Esophagus (tissue), 2 donors: Measurements from ENCODE around the gene FOXP1. TPM values are rescaled to one million over a fixed set of nuclear protein-coding genes. Genes with fewer than 3 reads are reported as not detected.

Experiments used
- H3K27ac ChIP-seq, 2 donors: one replicate each; pipeline ENCODE4 v1.5.1; 2013; ENCODE audit warnings: low read depth in 2 of 2, mild to moderate bottlenecking in 2 of 2, inconsistent platforms in 1 of 2, low read length in 1 of 2, moderate library complexity in 1 of 2
- H3K27me3 ChIP-seq, 2 donors: one replicate each; pipeline ENCODE4 v1.6.1; 2013; ENCODE audit warnings: low read length in 2 of 2, control low read depth in 1 of 2, mild to moderate bottlenecking in 1 of 2; ENCODE audit not compliant: insufficient read depth in 2 of 2, control insufficient read depth in 1 of 2
- H3K36me3 ChIP-seq, 2 donors: one replicate each; pipeline ENCODE4 v1.6.1; 2013; ENCODE audit warnings: low read length in 1 of 2; ENCODE audit not compliant: control insufficient read depth in 2 of 2, insufficient read depth in 2 of 2
- H3K4me1 ChIP-seq, 2 donors: one replicate each; pipeline ENCODE4 v1.6.1; 2013; ENCODE audit warnings: low read length in 1 of 2; ENCODE audit not compliant: control insufficient read depth in 2 of 2, insufficient read depth in 2 of 2
- H3K4me3 ChIP-seq, 2 donors: one replicate each; pipeline ENCODE4 v1.5.1; 2013; ENCODE audit warnings: low read length in 2 of 2, mild to moderate bottlenecking in 2 of 2, low read depth in 1 of 2, moderate library complexity in 1 of 2
- H3K9me3 ChIP-seq, 2 donors: one replicate each; pipeline ENCODE4 v1.6.1; 2013; ENCODE audit warnings: mild to moderate bottlenecking in 2 of 2, low read depth in 1 of 2, low read length in 1 of 2, moderate library complexity in 1 of 2; ENCODE audit not compliant: control insufficient read depth in 2 of 2, insufficient read depth in 1 of 2
- WGBS, 2 donors: extraction: QIAGEN DNeasy Blood & Tissue Kit; methylation state at CpG; one replicate each; pipeline ENCODE4 v1.1.7; 2013; 5-methylcytosine and 5-hydroxymethylcytosine counted together
- polyA plus RNA-seq, 2 donors: library from polyadenylated mRNA; stranded (reverse); fragments of 200-250 nt; gene quantifications; one replicate each; pipeline ENCODE4 v1.2.3, GENCODE V29; 2013
- donor health status: healthy with polysubstance abuse.
- donor health status: Bipolar disorder and iron deficiency.

The FOXP1 gene
- polyA plus RNA-seq, 2 donors = 10.7 to 20.4 TPM

DNA sequence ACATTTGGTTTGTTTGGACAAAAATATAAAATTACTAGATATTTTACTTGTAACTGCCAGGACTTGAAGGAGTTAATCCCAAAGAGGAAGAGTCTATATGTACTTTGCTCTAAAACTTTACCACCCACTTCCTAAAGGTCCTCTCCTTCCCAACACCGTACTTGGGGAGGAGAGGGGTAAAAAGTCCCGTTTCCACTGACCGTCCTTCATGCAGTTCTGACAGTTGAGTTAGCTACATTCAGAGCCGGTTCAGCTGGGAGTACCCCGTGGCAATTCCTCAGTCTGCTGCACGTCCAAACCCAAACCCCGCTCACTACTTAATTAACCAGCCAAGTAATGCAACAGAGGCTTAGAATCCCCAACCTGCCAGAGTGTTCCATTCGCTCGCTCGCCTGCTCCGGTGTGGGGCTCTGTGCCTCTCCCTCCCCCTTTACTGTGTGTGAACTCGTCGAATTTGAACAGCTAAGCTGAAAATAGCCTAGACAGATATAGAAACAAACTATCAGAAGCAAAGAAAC lies 519.7 kb downstream of the FOXP1 start:
- 0% methylated on average over 13 of the region's 13 CpGs for WGBS, 2 donors
- Histone ChIP-seq H3K4me1 (peaks cover 0 to 2% of the 10 kb centered on the region in 2 donors), H3K9me3 (no peaks in the 10 kb centered on the region)

DNA sequence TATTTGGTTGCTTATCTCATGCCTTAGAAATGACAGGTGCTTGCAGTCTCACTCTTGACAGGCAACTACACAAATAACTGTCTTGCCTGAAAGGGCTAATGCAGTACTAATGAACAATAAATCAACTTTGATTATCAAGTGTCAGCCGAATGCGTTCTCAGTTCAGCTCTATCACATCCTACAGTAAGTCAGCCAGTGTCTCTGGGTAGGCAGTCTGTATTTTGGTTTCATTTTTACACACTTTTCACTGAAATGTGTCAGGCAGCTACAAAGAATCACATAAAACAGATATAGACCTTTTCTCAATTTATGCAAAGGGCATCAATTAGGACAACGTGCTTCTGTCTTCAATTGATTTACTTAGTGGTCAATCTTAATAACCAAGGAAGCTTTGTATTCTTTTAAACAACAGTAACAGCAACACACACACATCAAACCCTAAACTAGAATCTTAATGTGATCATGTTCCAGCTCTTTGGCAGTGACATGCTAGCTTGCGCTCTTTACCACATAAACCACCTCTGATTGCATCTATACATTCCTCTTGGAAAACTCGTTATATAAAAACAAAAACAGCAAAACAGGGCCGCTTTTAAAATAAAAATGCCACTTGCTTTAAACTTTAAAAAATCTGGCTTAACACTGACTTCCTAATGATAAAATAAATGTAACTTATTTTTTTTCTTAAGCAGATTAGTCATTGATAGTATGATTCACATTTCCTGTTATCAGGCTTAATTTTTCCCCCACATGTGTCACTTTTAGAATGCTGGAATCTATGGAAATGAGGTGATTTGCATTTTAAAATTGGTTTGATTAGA lies 520.4 kb downstream of the FOXP1 start:
- H3K36me3 ChIP-seq = no peaks in the 10 kb centered on the region
- WGBS, 2 donors = 2 to 5% methylated on average over 6 of the region's 6 CpGs
- peak overlapping the region in 1 of 2 donors; percentile 84 for H3K4me3 ChIP-seq
- H3K27me3 ChIP-seq = no peaks in the 10 kb centered on the region
- H3K27ac ChIP-seq = peak overlapping the region; percentile 52 to 99
- H3K4me1 ChIP-seq = no peaks in the 10 kb centered on the region
- H3K9me3 ChIP-seq = no peaks in the 10 kb centered on the region

More for the DNA sequence above, 519.7 kb downstream of the FOXP1 start:
- H3K4me3 ChIP-seq = peak overlapping the region; percentile 69 to 84
- peak overlapping the region; percentile 98 to 99 for H3K27ac ChIP-seq
- no peaks in the 10 kb centered on the region for H3K27me3 ChIP-seq
- no peaks in the 10 kb centered on the region for H3K36me3 ChIP-seq

DNA sequence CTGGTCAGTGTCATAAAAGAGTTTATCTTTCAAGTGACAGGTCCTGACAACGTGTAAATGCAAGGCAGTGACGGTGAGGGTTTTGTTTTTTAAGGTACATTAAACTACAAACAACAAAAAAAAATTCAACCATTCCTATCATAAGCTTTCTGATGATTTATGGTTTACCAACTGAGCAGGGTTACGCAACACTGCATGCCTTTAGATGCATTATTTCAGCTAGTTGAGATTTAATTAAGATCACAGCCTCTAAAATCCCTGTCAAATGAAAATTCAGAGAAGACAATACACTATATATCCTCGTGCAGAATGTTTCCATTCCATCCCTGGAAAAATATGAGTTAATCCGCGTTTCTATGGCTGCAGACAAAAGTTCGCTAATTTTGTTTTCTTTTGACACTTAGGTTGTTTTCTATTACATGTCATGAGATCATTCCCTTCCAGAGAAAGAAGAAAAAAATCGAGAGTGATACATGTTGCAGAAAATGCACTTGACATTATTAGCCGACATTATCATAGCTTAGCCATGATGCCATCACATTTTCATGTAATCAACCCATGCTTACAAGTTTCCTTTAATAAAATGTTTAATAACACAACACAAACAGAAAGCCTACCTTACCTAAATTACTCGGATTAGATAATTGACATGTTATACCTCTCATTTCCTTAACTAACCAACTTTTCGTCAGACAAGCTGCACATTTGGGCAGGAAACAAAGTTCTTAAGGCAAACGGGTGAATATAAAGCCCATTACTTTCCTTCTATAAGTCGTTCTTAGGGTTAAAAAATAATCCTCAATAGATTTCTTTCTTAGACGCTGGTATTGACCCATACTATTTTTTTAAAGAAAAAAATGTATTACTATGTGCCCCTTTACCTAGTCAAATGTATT lies 521.2 kb downstream of the FOXP1 start:
- Histone ChIP-seq H3K4me3 (peak overlapping the region in 1 of 2 donors; percentile 84), H3K9me3 (no peaks in the 10 kb centered on the region), H3K4me1 (no peaks in the 10 kb centered on the region), H3K27me3 (no peaks in the 10 kb centered on the region), H3K36me3 (no peaks in the 10 kb centered on the region), H3K27ac (peak overlapping the region in 1 of 2 donors; percentile 81)
- WGBS, 2 donors = 13 to 18% methylated on average over 14 of the region's 14 CpGs

DNA sequence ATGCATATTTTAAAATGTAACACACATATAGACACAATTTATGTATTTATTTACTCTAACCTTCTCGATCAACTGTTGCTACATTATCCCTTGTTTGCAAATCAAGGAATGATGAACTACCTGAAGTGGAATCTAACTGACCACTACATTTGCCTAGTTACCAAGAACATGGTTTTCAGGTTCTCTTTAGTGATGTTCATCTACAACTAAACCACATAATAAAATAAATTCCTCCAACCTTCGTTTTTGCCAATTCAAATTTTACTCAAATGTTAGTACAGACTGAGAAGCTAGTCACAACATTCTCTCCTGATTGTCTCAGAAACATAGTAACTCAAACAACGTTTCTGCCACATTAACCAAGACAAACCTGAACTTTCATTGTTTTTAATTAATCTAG lies 521.9 kb downstream of the FOXP1 start:
- Histone ChIP-seq H3K9me3 (no peaks in the 10 kb centered on the region), H3K4me1 (peaks cover 0 to 2% of the 10 kb centered on the region in 2 donors), H3K27me3 (no peaks in the 10 kb centered on the region), H3K4me3 (peak overlapping the region in 1 of 2 donors; percentile 84), H3K27ac (peak overlapping the region in 1 of 2 donors; percentile 81), H3K36me3 (no peaks in the 10 kb centered on the region)
- 27 to 29% methylated on average over 3 of the region's 3 CpGs for WGBS, 2 donors

DNA sequence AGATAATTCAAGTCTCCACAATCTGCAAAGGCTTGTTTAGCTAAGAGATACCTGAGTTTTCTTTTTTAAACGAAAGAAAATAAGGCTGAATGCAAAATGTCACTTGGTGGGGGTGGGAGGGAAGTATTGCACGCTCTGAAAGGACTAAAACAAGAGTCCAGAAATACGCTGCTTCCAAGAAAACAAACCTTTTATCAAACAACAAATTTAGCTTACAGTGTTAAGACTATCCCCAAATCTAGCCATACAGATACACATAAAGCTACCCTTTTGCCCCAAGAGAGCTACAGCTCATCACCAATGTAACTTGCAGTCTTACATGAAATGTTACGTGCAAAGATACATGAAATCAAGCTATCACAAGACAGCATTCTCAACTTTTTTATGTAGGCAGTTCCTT lies 522.5 kb downstream of the FOXP1 start:
- Histone ChIP-seq H3K9me3 (no peaks in the 10 kb centered on the region), H3K4me3 (peak overlapping the region in 1 of 2 donors; percentile 19), H3K4me1 (peaks cover 0 to 2% of the 10 kb centered on the region in 2 donors), H3K27me3 (no peaks in the 10 kb centered on the region), H3K27ac (peak overlapping the region in 1 of 2 donors; percentile 29), H3K36me3 (no peaks in the 10 kb centered on the region)
- 35 to 46% methylated on average over 4 of the region's 4 CpGs for WGBS, 2 donors

DNA sequence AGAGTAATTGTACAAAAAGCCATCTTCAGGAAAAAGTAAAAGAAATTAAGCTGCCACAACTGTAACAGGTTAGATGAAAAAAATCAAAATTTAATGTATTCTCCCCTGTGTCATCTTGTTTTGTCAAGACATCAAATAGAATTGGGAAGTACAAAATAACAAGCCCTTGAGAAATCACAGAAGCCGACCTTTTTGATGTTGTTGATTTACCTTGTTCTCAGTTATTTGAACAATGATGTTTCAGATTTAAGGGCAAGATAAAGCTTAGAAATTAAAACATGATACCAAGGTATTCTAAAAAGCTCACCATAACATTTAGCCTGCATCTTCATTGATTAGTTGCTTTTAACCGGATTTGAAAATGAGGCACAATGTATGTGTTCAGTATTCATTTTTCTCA lies 523.0 kb downstream of the FOXP1 start:
- Histone ChIP-seq H3K36me3 (no peaks in the 10 kb centered on the region), H3K27ac (peak overlapping the region in 1 of 2 donors; percentile 29), H3K4me1 (peaks cover 0 to 2% of the 10 kb centered on the region in 2 donors), H3K27me3 (no peaks in the 10 kb centered on the region), H3K4me3 (no peak overlapping the region), H3K9me3 (no peaks in the 10 kb centered on the region)
- 35 to 46% methylated on average over 2 of the region's 2 CpGs for WGBS, 2 donors

DNA sequence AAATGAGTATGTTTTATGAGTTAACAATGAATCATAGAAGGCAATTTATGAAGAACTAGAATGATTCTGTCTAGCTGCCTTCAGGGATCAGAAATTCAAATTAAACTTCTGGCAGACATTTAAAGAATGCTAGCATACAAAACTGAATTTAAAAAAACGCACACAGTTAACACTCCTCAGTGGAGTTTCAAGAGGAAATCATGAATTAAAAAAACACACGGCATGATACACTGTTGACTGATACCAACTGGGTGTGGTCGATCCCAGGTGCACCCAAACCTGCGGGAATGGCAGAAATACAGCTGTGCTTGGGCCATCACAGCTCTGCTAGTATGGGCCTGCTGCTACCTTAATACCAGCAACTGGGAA lies 526.0 kb downstream of the FOXP1 start:
- peaks cover 5 to 7% of the 10 kb centered on the region in 2 donors for H3K4me1 ChIP-seq
- H3K27ac ChIP-seq = peak overlapping the region; percentile 80 to 83
- H3K4me3 ChIP-seq = no peak overlapping the region
- WGBS, 2 donors = 20 to 31% methylated on average over 4 of the region's 4 CpGs
- peaks cover 2 to 5% of the 10 kb centered on the region in 2 donors for H3K36me3 ChIP-seq
- no peaks in the 10 kb centered on the region for H3K9me3 ChIP-seq
- H3K27me3 ChIP-seq = no peaks in the 10 kb centered on the region

DNA sequence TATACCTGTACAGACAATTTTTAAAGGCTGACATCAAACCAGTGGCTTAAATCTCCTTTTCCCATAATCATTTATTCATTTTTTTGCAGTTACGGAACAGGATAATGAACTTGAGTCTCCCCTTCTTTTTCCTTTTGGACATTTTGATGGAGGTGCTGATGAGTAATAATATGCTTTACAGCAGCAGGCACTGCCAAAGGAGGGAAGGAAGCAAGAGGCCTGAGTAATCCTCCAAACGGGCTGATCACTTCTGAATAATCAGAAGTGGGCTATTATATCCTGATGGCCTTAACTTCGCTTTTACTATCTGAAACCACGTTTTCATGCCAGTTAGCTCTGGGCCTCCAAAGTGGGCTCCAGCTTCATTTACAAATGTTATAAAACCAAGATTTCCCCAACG lies 527.2 kb downstream of the FOXP1 start:
- Histone ChIP-seq H3K4me1 (peaks cover 5 to 8% of the 10 kb centered on the region in 2 donors), H3K27me3 (no peaks in the 10 kb centered on the region), H3K4me3 (no peak overlapping the region)

DNA sequence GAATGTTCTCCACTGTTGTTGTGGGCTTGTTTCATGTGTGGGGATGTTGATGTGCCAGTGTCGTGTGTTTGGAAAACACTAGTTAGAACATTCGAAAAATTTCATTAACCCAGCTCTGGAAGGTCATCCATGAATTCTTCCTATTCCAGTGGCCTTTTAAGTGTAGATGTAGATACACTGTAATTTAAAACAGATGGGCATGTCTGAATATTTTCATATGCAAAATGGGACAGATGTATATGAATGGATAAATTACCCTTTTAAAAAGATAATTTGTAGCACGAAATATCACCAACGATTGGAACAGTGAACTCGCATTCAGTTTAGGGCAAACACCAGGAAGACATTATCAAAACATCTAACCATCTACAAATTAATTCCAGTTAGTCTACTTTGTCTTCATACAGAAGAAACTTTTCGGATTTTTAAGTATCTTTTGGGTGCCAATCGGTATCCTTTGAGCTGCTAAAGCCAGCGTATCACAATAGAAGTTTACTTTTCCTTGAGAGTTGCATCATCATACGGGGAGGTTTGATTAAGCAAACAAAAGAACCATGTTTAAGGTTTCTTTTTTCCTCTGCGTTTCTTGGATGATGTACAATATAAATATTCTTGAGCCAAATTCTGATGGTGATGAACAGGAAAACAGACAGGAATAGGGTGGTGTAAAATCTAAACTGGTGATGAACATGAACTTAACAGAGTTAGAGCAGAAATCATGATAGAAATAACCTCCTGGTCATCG lies 528.1 kb downstream of the FOXP1 start:
- WGBS, 2 donors = 37 to 47% methylated on average over 11 of the region's 11 CpGs
- H3K4me3 ChIP-seq = no peak overlapping the region
- H3K4me1 ChIP-seq = peaks cover 5 to 10% of the 10 kb centered on the region in 2 donors

More for the DNA sequence above, 527.2 kb downstream of the FOXP1 start:
- Histone ChIP-seq H3K27ac (peak overlapping the region; percentile 47 to 82), H3K9me3 (no peaks in the 10 kb centered on the region), H3K36me3 (peaks cover 5 to 7% of the 10 kb centered on the region in 2 donors)
- 31 to 44% methylated on average over 5 of the region's 5 CpGs for WGBS, 2 donors

More for the DNA sequence above, 528.1 kb downstream of the FOXP1 start:
- peaks cover 5 to 7% of the 10 kb centered on the region in 2 donors for H3K36me3 ChIP-seq
- H3K27ac ChIP-seq = peak overlapping the region; percentile 5 to 49
- no peaks in the 10 kb centered on the region for H3K9me3 ChIP-seq
- H3K27me3 ChIP-seq = no peaks in the 10 kb centered on the region
